Cardiac muscle cell (in vitro differentiated cells and primary cell): ENCODE measurements around the gene MYH15. TPM values are rescaled to one million over a fixed set of nuclear protein-coding genes. Genes with fewer than 3 reads are reported as not detected.

Source experiments
- DNase-seq, 2 donors: peaks; one replicate each; pipeline versions ENCODE4 v3.0.0 to v3.0.0-alpha.2; 2010 to 2017; ENCODE audit warnings: low read depth in 1 of 2, low spot score in 1 of 2
- H3K27ac ChIP-seq: fragments of 200-600 bp; sonication (generic); 2 replicates; pipeline ENCODE4 v1.5.1; 2016
- H3K27me3 ChIP-seq: fragments of 200-600 bp; sonication (generic); 2 replicates; pipeline ENCODE4 v1.6.0; 2016; ENCODE audit warnings: control low read depth
- H3K36me3 ChIP-seq: fragments of 200-600 bp; sonication (generic); 2 replicates; pipeline ENCODE4 v1.5.1; 2016; ENCODE audit warnings: control low read depth
- H3K4me1 ChIP-seq: fragments of 200-600 bp; sonication (generic); 2 replicates; pipeline ENCODE4 v1.8.1; 2017; ENCODE audit warnings: low read depth, mild to moderate bottlenecking, mixed run types
- H3K4me3 ChIP-seq: fragments of 200-600 bp; sonication (generic); 2 replicates; pipeline ENCODE4 v1.5.1; 2016; ENCODE audit warnings: mild to moderate bottlenecking
- H3K9me3 ChIP-seq: fragments of 200-600 bp; sonication (generic); 2 replicates; pipeline ENCODE4 v1.5.1; 2017; ENCODE audit warnings: low read depth, mild to moderate bottlenecking, control low read depth
- CTCF ChIP-seq: IDR thresholded peaks from 2 replicates; pipeline ENCODE4 v1.5.1; 2012; ENCODE audit warnings: low read depth, mild to moderate bottlenecking, low read length
- polyA plus RNA-seq: library from polyadenylated mRNA; unstranded; fragments of >200 nt; fragmentation: Nextera tagmentation; extraction: Ambion mirVana; gene quantifications from 2 replicates; pipeline ENCODE4 v1.2.1, GENCODE V29; 2016
- total RNA-seq: library from RNA; depleted of rRNA; stranded (reverse); fragments of >200 nt; gene quantifications from 2 replicates; pipeline ENCODE4 v1.2.3, GENCODE V29; 2016

The MYH15 gene
- total and polyA plus RNA-seq, 2 experiments from 2014 or later: 0.24 to 0.55 TPM

- Histone ChIP-seq H3K9me3 (no peaks in the 10 kb centered on the region), H3K27ac (no peak overlapping the region), H3K27me3 (no peaks in the 10 kb centered on the region), H3K36me3 (no peaks in the 10 kb centered on the region), H3K4me1 (peaks cover 7% of the 10 kb centered on the region), H3K4me3 (no peak overlapping the region)
- no peak for TF ChIP-seq CTCF
- DNase-seq: no peak
These were observed 35.8 kb downstream of the MYH15 start for GRCh38 chr3:108474581-108474980.

- no peak overlapping the region for H3K27ac ChIP-seq
- no peak overlapping the region for H3K4me3 ChIP-seq
- DNase-seq: no peak
- H3K9me3 ChIP-seq: no peaks in the 10 kb centered on the region
- no peaks in the 10 kb centered on the region for H3K36me3 ChIP-seq
- no peak for TF ChIP-seq CTCF
- no peaks in the 10 kb centered on the region for H3K27me3 ChIP-seq
- H3K4me1 ChIP-seq: peaks cover 9% of the 10 kb centered on the region
These were observed 36.7 kb downstream of the MYH15 start for GRCh38 chr3:108473711-108474110.

DNA sequence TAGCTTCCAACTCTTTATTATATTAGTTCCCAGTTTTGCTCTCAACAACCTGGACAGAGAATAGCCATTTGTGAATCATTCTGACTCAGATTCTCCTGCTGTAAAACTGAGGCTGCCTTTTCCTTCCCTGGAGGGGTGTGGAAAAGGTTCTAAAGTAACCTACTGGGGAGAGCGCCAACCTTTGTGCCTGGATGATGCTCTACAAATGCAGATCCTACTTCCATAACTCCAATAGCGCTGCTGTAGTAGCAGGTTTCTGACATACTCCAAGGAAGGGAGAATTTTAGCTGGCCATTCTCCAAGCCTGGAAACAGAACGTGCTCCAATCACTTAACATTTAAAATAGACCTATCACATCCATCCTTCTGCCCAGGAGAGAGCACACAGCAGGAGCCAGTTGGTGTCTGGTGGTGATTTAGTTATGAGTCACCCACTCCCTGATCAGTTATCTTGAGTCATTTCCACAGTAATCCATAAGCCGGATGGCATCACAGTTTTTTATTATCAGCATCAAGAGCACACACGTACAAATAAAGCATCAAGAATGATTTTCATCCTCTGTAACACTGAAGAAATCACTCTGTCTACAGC lies 38.3 kb downstream of the MYH15 start:
- peak in 1 of 2 donors; percentile 64 for DNase-seq
- Histone ChIP-seq H3K4me3 (no peak overlapping the region), H3K36me3 (no peaks in the 10 kb centered on the region), H3K4me1 (peaks cover 5% of the 10 kb centered on the region), H3K27me3 (no peaks in the 10 kb centered on the region), H3K9me3 (no peaks in the 10 kb centered on the region), H3K27ac (no peak overlapping the region)
- TF ChIP-seq CTCF: no peak

DNA sequence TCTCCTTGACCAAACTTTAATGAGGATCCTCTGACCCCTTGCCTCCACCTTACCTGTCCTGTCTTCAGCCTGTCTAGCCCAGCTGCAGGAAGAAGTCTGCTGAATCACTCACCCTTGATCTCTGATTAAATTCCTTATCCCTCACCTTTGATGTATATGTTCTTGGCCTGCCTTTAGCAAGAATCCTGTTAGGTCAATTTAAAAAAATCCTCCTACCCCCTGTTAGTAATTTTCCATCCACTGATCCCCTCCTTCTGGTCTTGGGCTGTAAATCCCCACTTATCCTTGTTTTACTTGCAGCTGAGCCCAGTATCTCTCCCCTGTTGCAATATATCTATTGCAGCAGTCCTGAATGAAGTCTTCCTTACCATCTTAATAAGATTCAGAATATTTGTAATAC lies 39.0 kb downstream of the MYH15 start:
- no peaks in the 10 kb centered on the region for H3K9me3 ChIP-seq
- H3K27me3 ChIP-seq: no peaks in the 10 kb centered on the region
- H3K4me3 ChIP-seq: no peak overlapping the region
- TF ChIP-seq CTCF: no peak
- peak in 1 of 2 donors; percentile 21 for DNase-seq
- peaks cover 5% of the 10 kb centered on the region for H3K4me1 ChIP-seq
- H3K36me3 ChIP-seq: no peaks in the 10 kb centered on the region
- no peak overlapping the region for H3K27ac ChIP-seq

- no peaks in the 10 kb centered on the region for H3K36me3 ChIP-seq
- no peak overlapping the region for H3K4me3 ChIP-seq
- TF ChIP-seq CTCF: no peak
These were observed 41.3 kb downstream of the MYH15 start for GRCh38 chr3:108469126-108469525.

More at GRCh38 chr3:108469126-108469525, 41.3 kb downstream of the MYH15 start:
- Histone ChIP-seq H3K4me1 (peaks cover 5% of the 10 kb centered on the region), H3K27me3 (no peaks in the 10 kb centered on the region), H3K27ac (no peak overlapping the region), H3K9me3 (no peaks in the 10 kb centered on the region)
- DNase-seq: no peak
